22Rv1 (cell line): ENCODE measurements around the gene BLOC1S4.

Experiments used
- H3K27ac ChIP-seq: fragments of 450-650 bp; 2 replicates; pipeline ENCODE4 v1.5.1; 2017
- ZFX ChIP-seq: fragments of 450-650 bp; IDR thresholded peaks from 2 replicates; pipeline ENCODE4 v1.6.1; 2017; ENCODE audit warnings: antibody characterized with exemption, borderline replicate concordance
- TF ChIP-seq, protein P1 (sequence below): fragments of 450-650 bp; IDR thresholded peaks from 2 replicates; pipeline ENCODE4 v1.5.1; 2017; ENCODE audit warnings: mild to moderate bottlenecking

Gene BLOC1S4

DNA sequence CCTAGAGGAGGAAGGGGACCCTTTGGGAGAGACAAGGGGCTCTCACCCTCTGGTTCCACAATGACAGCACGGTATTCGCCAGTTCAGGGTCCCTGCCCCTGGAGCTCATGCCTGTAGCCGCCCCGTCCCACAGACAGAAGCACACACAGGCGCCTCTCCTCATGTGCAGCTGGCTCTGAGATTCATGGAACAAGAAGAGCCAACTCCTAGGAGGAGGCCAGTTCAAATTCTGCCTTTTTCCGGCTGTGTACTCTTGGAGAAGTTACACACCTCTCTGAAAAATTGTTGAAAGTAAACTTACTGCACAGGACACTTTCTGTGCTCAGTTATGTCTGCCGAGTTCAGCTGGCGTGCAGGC is 15.3 kb downstream of the BLOC1S4 start:
- H3K27ac ChIP-seq: no peak overlapping the region
- no peak for TF ChIP-seq ZFX
- TF ChIP-seq, protein P1, sequence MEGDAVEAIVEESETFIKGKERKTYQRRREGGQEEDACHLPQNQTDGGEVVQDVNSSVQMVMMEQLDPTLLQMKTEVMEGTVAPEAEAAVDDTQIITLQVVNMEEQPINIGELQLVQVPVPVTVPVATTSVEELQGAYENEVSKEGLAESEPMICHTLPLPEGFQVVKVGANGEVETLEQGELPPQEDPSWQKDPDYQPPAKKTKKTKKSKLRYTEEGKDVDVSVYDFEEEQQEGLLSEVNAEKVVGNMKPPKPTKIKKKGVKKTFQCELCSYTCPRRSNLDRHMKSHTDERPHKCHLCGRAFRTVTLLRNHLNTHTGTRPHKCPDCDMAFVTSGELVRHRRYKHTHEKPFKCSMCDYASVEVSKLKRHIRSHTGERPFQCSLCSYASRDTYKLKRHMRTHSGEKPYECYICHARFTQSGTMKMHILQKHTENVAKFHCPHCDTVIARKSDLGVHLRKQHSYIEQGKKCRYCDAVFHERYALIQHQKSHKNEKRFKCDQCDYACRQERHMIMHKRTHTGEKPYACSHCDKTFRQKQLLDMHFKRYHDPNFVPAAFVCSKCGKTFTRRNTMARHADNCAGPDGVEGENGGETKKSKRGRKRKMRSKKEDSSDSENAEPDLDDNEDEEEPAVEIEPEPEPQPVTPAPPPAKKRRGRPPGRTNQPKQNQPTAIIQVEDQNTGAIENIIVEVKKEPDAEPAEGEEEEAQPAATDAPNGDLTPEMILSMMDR: no peak

DNA sequence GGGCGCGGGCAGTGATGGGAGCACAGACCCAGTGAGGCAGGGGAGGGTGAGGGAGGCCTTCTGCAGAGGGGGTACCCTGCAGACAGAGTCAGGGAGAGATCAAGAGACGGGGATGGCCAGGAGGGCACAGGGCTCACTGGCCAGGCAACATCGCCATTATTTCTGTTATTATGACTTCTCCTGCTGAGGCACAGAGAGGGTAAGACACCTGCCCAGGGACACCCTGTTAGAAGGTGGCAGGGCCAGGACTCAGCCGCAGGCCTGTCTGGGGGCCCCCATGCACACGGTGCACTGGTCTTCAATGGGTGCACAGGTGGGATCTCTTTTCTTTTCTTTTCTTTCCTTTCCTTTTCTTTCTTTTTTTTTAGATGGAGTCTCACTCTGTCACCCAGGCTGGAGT is 15.8 kb downstream of the BLOC1S4 start:
- H3K27ac ChIP-seq: no peak overlapping the region
- no peak for TF ChIP-seq ZFX
- TF ChIP-seq, protein P1: no peak

DNA sequence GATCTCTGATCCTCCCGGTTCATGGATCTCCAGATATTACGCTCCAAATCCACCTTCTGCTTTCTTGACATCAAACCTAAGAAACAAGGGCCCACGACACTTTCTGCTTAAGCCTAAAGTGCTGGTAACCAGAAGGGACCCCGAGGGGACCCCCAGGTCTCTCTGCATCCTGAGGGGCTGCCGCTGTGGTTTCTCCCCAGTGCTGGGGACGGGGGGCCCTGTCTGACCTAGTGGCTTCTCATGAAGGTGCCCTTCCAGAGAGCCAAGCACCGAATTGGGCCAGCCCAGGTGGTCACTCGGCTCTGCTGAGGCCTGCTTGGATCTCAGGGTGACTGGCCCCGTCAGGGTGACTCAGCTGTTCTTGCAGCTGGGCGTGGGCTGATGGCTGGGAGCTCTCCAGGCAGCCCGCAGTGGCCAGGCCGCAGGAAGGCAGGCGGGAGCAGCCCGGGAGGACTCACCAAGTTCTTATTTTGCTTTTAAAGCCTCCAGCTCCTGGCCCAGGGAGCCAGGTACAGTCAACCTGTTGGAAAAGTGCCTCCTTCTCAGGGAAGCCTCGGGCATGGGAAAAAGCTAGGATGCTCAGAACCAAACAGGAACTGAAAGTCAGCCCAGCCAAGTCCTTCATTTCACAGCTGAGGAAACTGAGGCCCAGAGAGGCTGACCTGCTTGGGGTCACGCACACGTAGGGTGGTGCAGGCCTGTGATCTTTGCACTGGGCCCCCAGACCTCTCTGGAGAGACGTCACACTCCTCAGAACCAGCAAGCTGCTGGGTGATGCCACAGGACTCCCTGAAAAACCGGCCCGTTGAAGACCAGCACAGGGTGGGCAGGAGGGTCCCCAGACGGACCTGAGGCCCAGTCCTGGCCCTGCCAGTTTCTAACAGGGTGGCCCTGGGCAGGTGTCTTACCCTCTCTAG is 16.7 kb downstream of the BLOC1S4 start:
- TF ChIP-seq ZFX: no peak
- TF ChIP-seq, protein P1: no peak
- no peak overlapping the region for H3K27ac ChIP-seq

DNA sequence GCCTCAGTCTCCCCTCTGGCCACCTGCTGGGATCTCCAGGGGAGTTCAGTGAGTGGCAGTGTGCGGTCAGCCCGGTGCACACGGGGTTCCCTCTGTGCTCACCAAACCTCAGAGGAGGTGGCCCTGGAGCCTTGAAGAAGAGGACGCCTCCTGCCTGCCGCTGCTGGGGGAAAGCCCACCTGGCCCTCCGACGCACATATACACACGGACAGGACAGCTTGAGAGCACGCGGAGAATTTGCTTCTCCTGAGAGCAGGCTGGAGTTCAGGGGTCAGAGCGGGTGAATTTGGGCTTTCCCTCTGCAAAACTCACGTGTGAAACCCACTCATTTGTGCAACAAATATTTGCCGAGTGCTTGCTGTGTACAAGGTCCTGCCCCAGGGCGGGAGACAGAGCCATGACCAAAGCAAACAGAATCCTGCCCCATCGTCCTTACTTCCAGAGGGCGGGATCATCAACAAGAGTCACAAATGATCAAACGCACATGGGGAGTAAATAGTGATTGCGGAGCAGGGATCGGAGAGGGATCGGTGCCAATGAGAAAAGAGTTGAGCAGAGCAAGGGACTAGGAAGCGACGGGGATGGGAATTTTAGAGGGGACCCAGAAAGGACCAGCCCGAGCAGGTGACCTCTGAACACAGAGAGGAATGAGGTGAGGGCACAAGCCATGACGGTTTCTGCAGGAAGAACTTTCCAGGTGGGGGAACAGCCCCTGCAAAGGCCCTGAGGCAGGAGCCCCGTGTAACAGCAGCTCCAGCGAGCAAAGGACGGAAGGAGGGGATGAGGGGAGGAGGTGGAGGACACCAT is 17.6 kb downstream of the BLOC1S4 start:
- TF ChIP-seq ZFX: no peak
- H3K27ac ChIP-seq: no peak overlapping the region

DNA sequence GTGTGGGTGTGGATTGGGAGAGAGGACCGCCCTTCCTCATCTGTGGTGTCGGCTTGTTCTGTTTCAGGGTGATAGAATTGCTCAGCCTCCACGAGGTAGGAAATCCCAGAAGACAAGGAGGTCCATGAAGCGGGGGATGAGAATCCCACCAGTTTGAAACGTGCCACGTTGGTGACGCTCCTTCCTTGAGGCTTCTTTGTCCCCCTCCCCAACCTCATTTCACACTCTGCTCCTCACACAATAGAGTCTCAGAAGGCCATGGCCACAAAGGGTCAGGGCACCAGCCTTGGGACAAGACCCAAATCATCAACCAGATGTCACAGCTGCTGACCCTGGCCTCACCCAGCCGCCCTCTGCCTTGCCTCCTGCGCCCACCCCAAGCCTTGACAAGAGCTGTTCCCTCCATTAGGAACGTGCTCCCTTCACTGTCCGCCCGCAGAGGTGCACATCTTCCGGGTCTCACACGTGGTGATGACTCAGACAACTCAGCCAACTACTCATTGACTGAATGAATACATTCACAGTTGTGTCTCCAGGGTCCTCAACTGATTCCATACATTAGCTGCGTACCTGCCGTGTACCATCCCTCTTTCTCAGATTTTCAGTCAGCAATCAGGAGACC is 18.3 kb downstream of the BLOC1S4 start:
- TF ChIP-seq ZFX: no peak
- TF ChIP-seq, protein P1: no peak
- no peak overlapping the region for H3K27ac ChIP-seq

DNA sequence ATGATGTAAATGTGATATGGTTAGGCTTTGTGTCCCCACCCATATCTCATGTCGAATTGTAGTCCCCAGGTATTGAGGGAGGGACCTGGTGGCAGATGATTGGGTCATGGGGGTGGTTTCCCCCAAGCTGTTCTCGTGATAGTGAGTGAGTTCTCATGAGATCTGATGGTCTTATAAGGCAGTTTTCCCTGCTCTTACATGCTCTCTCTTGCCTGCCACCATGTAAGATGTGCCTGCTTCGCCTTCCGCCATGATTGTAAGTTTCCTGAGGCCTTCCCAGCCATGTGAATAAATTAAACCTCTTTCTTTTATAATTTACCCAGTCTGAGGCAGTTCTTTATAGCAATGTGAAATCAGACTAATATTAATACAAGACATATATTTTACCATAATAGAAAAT is 23.9 kb downstream of the BLOC1S4 start:
- TF ChIP-seq, protein P1: no peak
- no peak for TF ChIP-seq ZFX
- H3K27ac ChIP-seq: no peak overlapping the region

DNA sequence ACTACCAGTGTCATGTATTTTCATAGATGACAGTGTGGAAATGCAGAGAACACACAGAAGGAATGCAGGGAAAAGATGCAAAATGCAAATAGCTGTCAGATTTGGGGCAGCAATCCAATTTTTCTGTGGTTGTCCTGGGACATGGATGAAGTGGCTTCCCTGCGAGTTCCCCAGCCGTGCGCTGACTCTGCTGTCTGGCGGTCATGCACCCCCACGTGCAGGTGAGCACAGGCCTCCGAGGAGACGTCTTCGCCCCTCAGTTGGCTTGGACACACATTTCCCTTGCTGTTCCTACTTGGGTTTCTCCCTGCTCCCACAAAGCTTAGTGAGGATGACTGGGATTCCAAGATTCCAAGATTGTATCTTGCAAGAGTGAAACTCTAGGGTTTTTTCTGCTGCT is 24.4 kb downstream of the BLOC1S4 start:
- H3K27ac ChIP-seq: no peak overlapping the region
- TF ChIP-seq, protein P1: no peak
- no peak for TF ChIP-seq ZFX
